Right lobe of liver (tissue), 6 donors: ENCODE data around the gene PARM1. TPM values are rescaled to one million over a fixed set of nuclear protein-coding genes. Genes with fewer than 3 reads are reported as not detected.

Experiments used
- ATAC-seq, 4 donors: fragments of 200-7000 bp; cut with Tn5 transposase; one replicate each; pipeline ENCODE4 v1.9.1; 2020; ENCODE audit warnings: mild to moderate bottlenecking in 4 of 4, moderate library complexity in 4 of 4
- DNase-seq, 3 donors: peaks; one replicate each; pipeline ENCODE4 v3.0.0-alpha.2; 2020
- H3K27ac ChIP-seq, 3 donors: fragments of 200-600 bp; one replicate each; pipeline ENCODE4 v1.8.0; 2022
- H3K27me3 ChIP-seq, 2 donors: fragments of 200-600 bp; one replicate each; pipeline ENCODE4 v1.8.0; 2022
- H3K36me3 ChIP-seq, 4 donors: fragments of 200-600 bp; sonication (generic) in 1 of 4; one replicate each; pipeline versions ENCODE4 v1.5.1 to v1.8.0; 2017 to 2022; ENCODE audit warnings: control low read depth in 1 of 4
- H3K4me1 ChIP-seq, 4 donors: fragments of 200-600 bp; sonication (generic) in 1 of 4; one replicate each; pipeline versions ENCODE4 v1.5.1 to v1.8.0; 2017 to 2022; ENCODE audit warnings: control low read depth in 1 of 4
- H3K4me3 ChIP-seq, 3 donors: fragments of 200-600 bp; one replicate each; pipeline ENCODE4 v1.8.0; 2022
- H3K9me3 ChIP-seq, 4 donors: fragments of 200-600 bp; sonication (generic) in 1 of 4; one replicate each; pipeline versions ENCODE4 v1.5.1 to v1.8.0; 2017 to 2022; ENCODE audit warnings: control low read depth in 1 of 4
- CTCF ChIP-seq, 4 donors: fragments of 200-600 bp in 3 of 4; fragments of 450-650 bp in 1 of 4; IDR thresholded peaks; one replicate each; pipeline versions ENCODE4 v1.5.1 to v1.8.0; 2016 to 2022; ENCODE audit warnings: antibody characterized with exemption in 4 of 4, mild to moderate bottlenecking in 2 of 4
- POLR2A ChIP-seq: fragments of 450-650 bp; IDR thresholded peaks from one replicate; pipeline ENCODE4 v1.6.1; 2017; ENCODE audit warnings: antibody characterized with exemption, mild to moderate bottlenecking
- WGBS: methylation state at CpG from one replicate; pipeline ENCODE4 v1.1.6; 2018; ENCODE audit warnings: low coverage, low lambda C conversion rate; ENCODE audit not compliant: insufficient coverage; ENCODE audit errors: missing lambda C conversion rate; 5-methylcytosine and 5-hydroxymethylcytosine counted together
- intact Hi-C, 2 donors: fragments of 100-400 bp; cut with DNase I; formaldehyde crosslinking; loops; one replicate each; pipeline versions ENCODE4 v1.11.2 to v1.14.1; 2022
- total RNA-seq, 6 experiments: library from RNA; depleted of rRNA in 2 of 6; stranded (reverse); fragments of >200 nt in 2 of 6; fragmentation: NEBNext Ultra II Directional in 3 of 6; extraction: Animal tissue kit (Norgen Biotek cat#: 25700) in 3 of 6; gene quantifications; one replicate each; pipeline versions ENCODE4 v1.1.0 to v1.2.4, GENCODE V29; 2016 to 2023
- donor health status: DM: no; HTN: yes; CAD: no.
- donor health status: DM: no; HTN: no; CAD: no.
- donor health status: DM: no; HTN: no; CAD: no.
- donor health status: DM: no; HTN: yes; CAD: no.
- donor health status: DM: no; HTN: yes; CAD: no.

PARM1 gene
- total RNA-seq, 6 experiments from 2014 or later = 0.18 to 1.2 (median 0.31) TPM

GRCh38 chr4:74942918-74943253 lies 10.0 kb downstream of the PARM1 start:
- Histone ChIP-seq H3K9me3 (no peaks in the 10 kb centered on the region), H3K4me1 (no peaks in the 10 kb centered on the region), H3K27ac (no peak overlapping the region), H3K36me3 (no peaks in the 10 kb centered on the region), H3K27me3 (no peaks in the 10 kb centered on the region), H3K4me3 (no peak overlapping the region)
- TF ChIP-seq POLR2A (no peak), CTCF (IDR thresholded peaks at IDR 0.05) (no peak)
- intact Hi-C loops = loop anchor here in 1 of 2 donors (5.0 kb wide), 1 partner anchor 66 kb away; no protein-coding TSS in a partner anchor
- 53% methylated on average over 2 of the region's 3 CpGs for WGBS
- DNase-seq = no peak
- no peak for ATAC-seq

DNA sequence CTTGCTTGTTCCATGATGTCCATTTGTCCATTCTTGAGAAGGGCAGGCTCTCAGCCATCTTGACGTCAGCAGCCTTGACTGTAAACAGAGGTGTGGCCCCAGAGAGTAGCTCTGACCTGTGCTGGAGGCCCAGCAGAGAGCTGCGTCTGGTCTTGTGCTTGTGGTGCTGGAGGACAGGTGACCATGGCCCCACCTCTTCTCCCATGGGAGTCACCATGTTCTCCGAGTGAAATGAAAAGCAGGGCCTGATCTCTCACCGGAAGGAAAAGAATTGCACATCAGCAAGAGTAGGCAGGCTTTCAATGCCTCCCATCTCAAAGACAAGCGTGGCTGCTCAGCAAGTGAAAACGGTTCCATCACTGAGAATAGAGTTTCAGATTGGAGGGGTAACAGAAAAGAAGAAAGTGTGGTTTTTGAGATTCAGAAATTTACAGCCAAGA lies 11.5 kb downstream of the PARM1 start:
- DNase-seq = no peak
- intact Hi-C loops = loop anchor here in 1 of 2 donors (5.0 kb wide), 1 partner anchor 67 kb away; no protein-coding TSS in a partner anchor
- Histone ChIP-seq H3K27ac (no peak overlapping the region), H3K9me3 (no peaks in the 10 kb centered on the region), H3K27me3 (no peaks in the 10 kb centered on the region), H3K4me3 (no peak overlapping the region), H3K4me1 (no peaks in the 10 kb centered on the region), H3K36me3 (no peaks in the 10 kb centered on the region)
- ATAC-seq = no peak
- WGBS = 79% methylated on average over 4 of the region's 6 CpGs
- TF ChIP-seq POLR2A = no peak
- TF ChIP-seq CTCF (IDR thresholded peaks at IDR 0.05) = no peak

DNA sequence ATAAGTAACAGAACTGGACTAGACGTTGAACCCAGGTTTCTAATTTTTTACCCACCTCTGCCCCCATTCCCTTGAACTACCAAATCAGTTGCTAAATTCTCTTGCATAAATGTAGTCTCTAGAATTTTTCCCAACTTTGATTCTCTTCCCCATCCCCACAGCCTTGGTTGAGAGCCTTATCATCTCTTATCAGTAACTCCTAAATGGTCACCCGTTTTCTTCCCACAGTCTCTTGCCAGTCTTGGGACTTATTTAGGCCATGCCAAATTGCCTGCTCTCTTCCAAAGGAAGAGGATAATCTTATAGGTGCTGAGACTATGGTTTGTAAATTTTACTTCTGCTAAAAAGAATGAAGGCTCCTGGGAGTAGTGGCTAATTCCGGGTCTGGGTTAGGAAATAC lies 13.3 kb downstream of the PARM1 start:
- H3K9me3 ChIP-seq = no peaks in the 10 kb centered on the region
- ATAC-seq (no peak), DNase-seq (no peak)
- H3K4me1 ChIP-seq = no peaks in the 10 kb centered on the region
- H3K27me3 ChIP-seq = no peaks in the 10 kb centered on the region
- H3K36me3 ChIP-seq = no peaks in the 10 kb centered on the region
- H3K4me3 ChIP-seq = no peak overlapping the region
- intact Hi-C loops = no loop called here
- TF ChIP-seq POLR2A = no peak
- no peak overlapping the region for H3K27ac ChIP-seq
- 52% methylated on average over 3 of the region's 3 CpGs for WGBS

DNA sequence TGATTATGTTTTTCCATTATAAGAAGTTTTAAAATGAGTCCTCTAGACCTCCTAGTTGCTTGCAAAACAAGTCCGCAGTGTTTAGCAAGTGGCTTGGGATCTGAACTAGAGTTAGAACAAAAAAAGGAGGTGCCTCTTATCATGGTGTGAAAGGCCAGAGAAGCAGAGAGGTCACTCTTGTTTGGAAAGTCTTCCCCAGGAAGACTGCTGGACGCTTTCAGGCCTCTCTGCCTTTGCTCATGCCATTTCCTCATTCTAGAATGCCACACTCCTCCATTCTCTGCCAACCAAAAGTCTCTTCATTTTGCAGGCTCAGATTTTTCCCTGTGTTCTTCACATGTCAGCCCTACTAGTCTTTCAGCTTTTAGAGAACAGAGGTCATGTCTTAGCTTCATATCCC lies 14.9 kb downstream of the PARM1 start:
- Histone ChIP-seq H3K4me1 (no peaks in the 10 kb centered on the region), H3K36me3 (no peaks in the 10 kb centered on the region), H3K4me3 (no peak overlapping the region), H3K9me3 (no peaks in the 10 kb centered on the region), H3K27ac (no peak overlapping the region), H3K27me3 (no peaks in the 10 kb centered on the region)
- intact Hi-C loops = no loop called here
- no peak for DNase-seq
- TF ChIP-seq CTCF (IDR thresholded peaks at IDR 0.05) = no peak
- TF ChIP-seq POLR2A = no peak
- no peak for ATAC-seq
- 41% methylated on average over 2 of the region's 2 CpGs for WGBS

GRCh38 chr4:74948236-74948635 lies 15.3 kb downstream of the PARM1 start:
- WGBS = 49% methylated on average over 2 of the region's 2 CpGs
- H3K36me3 ChIP-seq = no peaks in the 10 kb centered on the region
- TF ChIP-seq POLR2A (no peak), CTCF (IDR thresholded peaks at IDR 0.05) (no peak)
- no peak overlapping the region for H3K4me3 ChIP-seq
- no peak overlapping the region for H3K27ac ChIP-seq
- no peaks in the 10 kb centered on the region for H3K9me3 ChIP-seq
- no peaks in the 10 kb centered on the region for H3K4me1 ChIP-seq
- intact Hi-C loops = no loop called here
- no peaks in the 10 kb centered on the region for H3K27me3 ChIP-seq
- no peak for ATAC-seq
- DNase-seq = no peak
